Lung (tissue), 12 donors: ENCODE results near the gene YARS2. TPM values are rescaled to one million over a fixed set of nuclear protein-coding genes. Genes with fewer than 3 reads are reported as not detected.

Source experiments
- ATAC-seq: fragments of 200-7000 bp; cut with Tn5 transposase; one replicate; pipeline ENCODE4 v1.9.1; 2020; ENCODE audit warnings: moderate number of reproducible peaks; ENCODE audit not compliant: insufficient read depth, low FRiP score
- DNase-seq, 3 donors: peaks; one replicate each; pipeline ENCODE4 v3.0.0-alpha.2; 2013 to 2017
- H3K27ac ChIP-seq, 2 donors: one replicate each; pipeline ENCODE4 v1.5.1; 2013; ENCODE audit warnings: mild to moderate bottlenecking in 2 of 2, moderate library complexity in 2 of 2, control low read depth in 1 of 2, inconsistent platforms in 1 of 2, low read depth in 1 of 2, low read length in 1 of 2
- H3K27me3 ChIP-seq, 3 donors: one replicate each; pipeline ENCODE4 v1.5.1; 2013; ENCODE audit warnings: low read length in 2 of 3; ENCODE audit not compliant: control insufficient read depth in 3 of 3, insufficient read depth in 3 of 3
- H3K36me3 ChIP-seq, 4 donors: one replicate each; pipeline ENCODE4 v1.5.1; 2013; ENCODE audit warnings: low read length in 4 of 4, mild to moderate bottlenecking in 1 of 4, moderate library complexity in 1 of 4; ENCODE audit not compliant: control insufficient read depth in 4 of 4, insufficient read depth in 4 of 4
- H3K4me1 ChIP-seq, 5 donors: one replicate each; pipeline ENCODE4 v1.5.1; 2013; ENCODE audit warnings: low read length in 5 of 5, mild to moderate bottlenecking in 2 of 5, moderate library complexity in 1 of 5; ENCODE audit not compliant: control insufficient read depth in 5 of 5, insufficient read depth in 5 of 5
- H3K4me3 ChIP-seq: one replicate; pipeline ENCODE4 v1.5.1; 2013; ENCODE audit warnings: mild to moderate bottlenecking, control low read depth, moderate library complexity
- H3K9ac ChIP-seq, 2 donors: one replicate each; pipeline ENCODE4 v1.5.1; 2013; ENCODE audit warnings: low read length in 2 of 2, control low read depth in 1 of 2; ENCODE audit not compliant: insufficient read depth in 1 of 2
- H3K9me3 ChIP-seq, 4 donors: one replicate each; pipeline ENCODE4 v1.5.1; 2013; ENCODE audit warnings: low read length in 3 of 4, mild to moderate bottlenecking in 1 of 4, moderate library complexity in 1 of 4; ENCODE audit not compliant: control insufficient read depth in 4 of 4, insufficient read depth in 3 of 4
- WGBS, 2 donors: extraction: QIAGEN DNeasy Blood & Tissue Kit; methylation state at CpG; one replicate each; pipeline ENCODE4 v1.1.7; 2013; 5-methylcytosine and 5-hydroxymethylcytosine counted together
- polyA plus RNA-seq, 2 donors: library from polyadenylated mRNA; stranded (reverse); fragments of 200-250 nt; gene quantifications; one replicate each; pipeline ENCODE4 v1.2.1, GENCODE V29; 2013
- total RNA-seq, 2 donors: library from RNA; depleted of rRNA in 1 of 2; stranded (reverse); fragments of >200 nt in 1 of 2; gene quantifications; one replicate each; pipeline ENCODE4 v1.2.1, GENCODE V29; 2014 to 2021
- TF ChIP-seq, protein P1 (sequence below): IDR thresholded peaks from 2 replicates; pipeline ENCODE4 v1.5.1; 2012; ENCODE audit warnings: mild to moderate bottlenecking; ENCODE audit errors: control extremely low read depth, extremely low read depth
- donor health status: control.
- donor health status: control.
- donor health status: Bipolar disorder and iron deficiency.
- donor health status: healthy.
- donor health status: DM: yes; HTN: yes; CAD: no.

Gene YARS2
- total and polyA plus RNA-seq, 4 donors: 9.0 to 27.2 (median 16.8) TPM

- Histone ChIP-seq H3K9me3 (no peaks in the 10 kb centered on the region), H3K27ac (no peak overlapping the region), H3K27me3 (peaks cover 0 to 23% (median 0%) of the 10 kb centered on the region in 3 donors), H3K4me3 (no peak overlapping the region), H3K4me1 (peaks cover 0 to 36% (median 0%) of the 10 kb centered on the region in 5 donors), H3K36me3 (no peaks in the 10 kb centered on the region), H3K9ac (no peak overlapping the region)
- DNase-seq: no peak
- WGBS, 2 donors: 63 to 87% methylated on average over 4 of the region's 4 CpGs
- TF ChIP-seq, protein P1, sequence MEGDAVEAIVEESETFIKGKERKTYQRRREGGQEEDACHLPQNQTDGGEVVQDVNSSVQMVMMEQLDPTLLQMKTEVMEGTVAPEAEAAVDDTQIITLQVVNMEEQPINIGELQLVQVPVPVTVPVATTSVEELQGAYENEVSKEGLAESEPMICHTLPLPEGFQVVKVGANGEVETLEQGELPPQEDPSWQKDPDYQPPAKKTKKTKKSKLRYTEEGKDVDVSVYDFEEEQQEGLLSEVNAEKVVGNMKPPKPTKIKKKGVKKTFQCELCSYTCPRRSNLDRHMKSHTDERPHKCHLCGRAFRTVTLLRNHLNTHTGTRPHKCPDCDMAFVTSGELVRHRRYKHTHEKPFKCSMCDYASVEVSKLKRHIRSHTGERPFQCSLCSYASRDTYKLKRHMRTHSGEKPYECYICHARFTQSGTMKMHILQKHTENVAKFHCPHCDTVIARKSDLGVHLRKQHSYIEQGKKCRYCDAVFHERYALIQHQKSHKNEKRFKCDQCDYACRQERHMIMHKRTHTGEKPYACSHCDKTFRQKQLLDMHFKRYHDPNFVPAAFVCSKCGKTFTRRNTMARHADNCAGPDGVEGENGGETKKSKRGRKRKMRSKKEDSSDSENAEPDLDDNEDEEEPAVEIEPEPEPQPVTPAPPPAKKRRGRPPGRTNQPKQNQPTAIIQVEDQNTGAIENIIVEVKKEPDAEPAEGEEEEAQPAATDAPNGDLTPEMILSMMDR: no peak
- no peak for ATAC-seq
Measured at GRCh38 chr12:32768518-32768917, 12.8 kb upstream of the YARS2 start.

- ATAC-seq: no peak
- Histone ChIP-seq H3K9ac (no peak overlapping the region), H3K4me3 (no peak overlapping the region), H3K36me3 (no peaks in the 10 kb centered on the region), H3K27ac (no peak overlapping the region), H3K9me3 (no peaks in the 10 kb centered on the region), H3K4me1 (peaks cover 0 to 36% (median 0%) of the 10 kb centered on the region in 5 donors), H3K27me3 (peaks cover 0 to 14% (median 0%) of the 10 kb centered on the region in 3 donors)
- TF ChIP-seq, protein P1: no peak
- 73 to 75% methylated on average over 4 of the region's 4 CpGs for WGBS, 2 donors
- peak in 2 of 3 donors; percentile 74 to 80 for DNase-seq
Measured at GRCh38 chr12:32765906-32766305, 10.2 kb upstream of the YARS2 start.

DNA sequence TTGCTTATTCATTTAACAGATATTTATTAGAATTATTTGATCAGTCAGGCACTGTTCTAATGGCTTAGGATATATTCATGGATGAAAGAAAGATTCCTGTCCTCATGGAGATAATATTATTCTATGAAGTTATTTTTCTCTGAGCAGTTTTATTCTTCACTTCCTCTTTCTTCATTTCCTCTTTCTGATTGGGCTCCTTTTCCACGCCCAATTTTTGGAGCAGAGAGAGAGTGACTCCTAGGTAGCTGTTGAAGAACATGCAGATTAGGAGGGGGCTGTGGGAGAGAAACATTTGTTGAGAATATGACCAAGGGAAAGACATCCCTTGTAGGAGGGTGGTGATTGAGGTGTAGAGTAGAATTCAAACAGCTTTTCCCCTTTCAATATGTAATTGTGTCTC, 6.0 kb upstream of the YARS2 start:
- TF ChIP-seq, protein P1: no peak
- peaks cover 0 to 15% (median under 1%) of the 10 kb centered on the region in 5 donors for H3K4me1 ChIP-seq
- no peak overlapping the region for H3K4me3 ChIP-seq
- no peak overlapping the region for H3K9ac ChIP-seq
- H3K36me3 ChIP-seq: no peaks in the 10 kb centered on the region
- ATAC-seq (no peak), DNase-seq (no peak)
- H3K27me3 ChIP-seq: peaks cover 0 to 4% (median 0%) of the 10 kb centered on the region in 3 donors
- WGBS, 2 donors: 34 to 47% methylated on average over 1 of the region's 1 CpG
- no peak overlapping the region for H3K27ac ChIP-seq
- no peaks in the 10 kb centered on the region for H3K9me3 ChIP-seq

- 90 to 92% methylated on average over 3 of the region's 3 CpGs for WGBS, 2 donors
- DNase-seq: no peak
- TF ChIP-seq, protein P1: no peak
- no peak for ATAC-seq
- Histone ChIP-seq H3K27ac (no peak overlapping the region), H3K9me3 (no peaks in the 10 kb centered on the region), H3K36me3 (peaks cover 2 to 5% (median 3%) of the 10 kb centered on the region in 4 donors), H3K4me3 (no peak overlapping the region), H3K27me3 (no peaks in the 10 kb centered on the region), H3K9ac (no peak overlapping the region), H3K4me1 (peaks cover 2 to 23% (median 9%) of the 10 kb centered on the region in 5 donors)
Measured at GRCh38 chr12:32757157-32757556, 1.5 kb upstream of the YARS2 start.
